DMS 273 treated with DMSO at 0.1 percent for 48 hours (cell line): Measurements from ENCODE around the gene YY1AP1.
"Not testable (repeated sequence)": the region's sequence is repeated elsewhere in the genome, so short reads cannot be mapped to it uniquely, and the experiment has no call there.

Source experiments
- DNase-seq: peaks from one replicate; lab custom pipeline; 2025; lab: John Stamatoyannopoulos, UW

Gene YY1AP1

GRCh38 chr1:155695072-155695471, 6.5 kb upstream of the YY1AP1 start:
- no peak for DNase-seq

- no peak for DNase-seq
These were observed 5.6 kb upstream of the YY1AP1 start for GRCh38 chr1:155694167-155694566.

- DNase-seq = no peak
These were observed 3.5 kb upstream of the YY1AP1 start for GRCh38 chr1:155691992-155692528.

- not testable (repeated sequence) for DNase-seq
These were observed 570 bp upstream of the YY1AP1 start, which contains the start of gene DAP3 for GRCh38 chr1:155689081-155689607. Gene DAP3 (plus strand): TSS chr1:155689091. CDS start chr1:155709780, 20,689 bp downstream.

- DNase-seq = not testable (repeated sequence)
These were observed 760 bp downstream of the YY1AP1 start for GRCh38 chr1:155687705-155688323.

GRCh38 chr1:155681776-155682175, 6.8 kb downstream of the YY1AP1 start:
- no peak for DNase-seq

GRCh38 chr1:155680531-155680930, 8.0 kb downstream of the YY1AP1 start:
- DNase-seq = no peak

- DNase-seq = not testable (repeated sequence)
These were observed 9.6 kb downstream of the YY1AP1 start for GRCh38 chr1:155678992-155679391.

- no peak for DNase-seq
These were observed 10.5 kb downstream of the YY1AP1 start for GRCh38 chr1:155678027-155678426.

- DNase-seq = no peak
These were observed 15.6 kb downstream of the YY1AP1 start for GRCh38 chr1:155673003-155673402.

GRCh38 chr1:155671750-155672149, 16.8 kb downstream of the YY1AP1 start:
- no peak for DNase-seq

- DNase-seq = no peak
These were observed 19.1 kb downstream of the YY1AP1 start for GRCh38 chr1:155669233-155670162.

- not testable (repeated sequence) for DNase-seq
These were observed 27.3 kb downstream of the YY1AP1 start for GRCh38 chr1:155661239-155661638.

- DNase-seq = no peak
These were observed 31.1 kb downstream of the YY1AP1 start for GRCh38 chr1:155657463-155657862.

- no peak for DNase-seq
These were observed 35.6 kb downstream of the YY1AP1 start for GRCh38 chr1:155652951-155653350.

GRCh38 chr1:155651861-155652661, 36.5 kb downstream of the YY1AP1 start:
- no peak for DNase-seq

- DNase-seq = no peak
These were observed 38.3 kb downstream of the YY1AP1 start for GRCh38 chr1:155650231-155650757.

- DNase-seq = no peak
These were observed 38.9 kb downstream of the YY1AP1 start for GRCh38 chr1:155649676-155650075.

- no peak for DNase-seq
These were observed 40.1 kb downstream of the YY1AP1 start for GRCh38 chr1:155648207-155649147.

GRCh38 chr1:155646307-155646706, 42.3 kb downstream of the YY1AP1 start:
- no peak for DNase-seq
